Adrenal gland (tissue), 12 donors: ENCODE data around the gene PSMB7. TPM values are rescaled to one million over a fixed set of nuclear protein-coding genes. Genes with fewer than 3 reads are reported as not detected.

Source experiments
- DNase-seq, 7 donors: peaks; one replicate each; pipeline ENCODE4 v3.0.0-alpha.2; 2019 to 2020
- H3K27ac ChIP-seq, 5 donors: fragments of 200-600 bp; sonication (generic) in 4 of 5; 1 replicate in 3 of 5; 2 replicates in 2 of 5; pipeline versions ENCODE4 v1.5.1 to v1.8.0; 2016 to 2020; ENCODE audit warnings: mild to moderate bottlenecking in 1 of 5
- H3K27me3 ChIP-seq: fragments of 200-600 bp; 2 replicates; pipeline ENCODE4 v1.8.0; 2021
- H3K36me3 ChIP-seq, 2 donors: fragments of 200-600 bp; replicated peaks in 1 of 2; 1 replicate in 1 of 2; 2 replicates in 1 of 2; pipeline versions ENCODE4 v1.5.1 to v1.8.0; 2018 to 2022
- H3K4me1 ChIP-seq, 2 donors: fragments of 200-600 bp; replicated peaks in 1 of 2; 1 replicate in 1 of 2; 2 replicates in 1 of 2; pipeline versions ENCODE4 v1.5.1 to v1.8.0; 2018 to 2021
- H3K4me3 ChIP-seq, 4 donors: fragments of 200-600 bp; sonication (generic) in 3 of 4; one replicate each; pipeline ENCODE4 v1.5.1; 2016 to 2018
- H3K9me3 ChIP-seq, 3 donors: fragments of 200-600 bp; sonication (generic) in 1 of 3; replicated peaks in 1 of 3; 1 replicate in 2 of 3; 2 replicates in 1 of 3; pipeline versions ENCODE4 v1.5.1 to v1.8.0; 2016 to 2021
- POLR2A ChIP-seq, 2 donors: fragments of 450-650 bp; IDR thresholded peaks; one replicate each; pipeline ENCODE4 v1.6.1; 2017; ENCODE audit warnings: antibody characterized with exemption in 2 of 2, mild to moderate bottlenecking in 2 of 2, moderate library complexity in 1 of 2
- WGBS, 4 donors: extraction: QIAGEN DNeasy Blood & Tissue Kit in 2 of 4; methylation state at CpG; one replicate each; pipeline versions ENCODE4 v1.1.5 to v1.1.7; 2013 to 2017; 5-methylcytosine and 5-hydroxymethylcytosine counted together
- intact Hi-C, 2 donors: fragments of 100-400 bp; cut with DNase I; formaldehyde crosslinking; loops; one replicate each; pipeline versions ENCODE4 v1.14.1 to v1.15.0; 2022 to 2023
- polyA plus RNA-seq, 3 donors: library from polyadenylated mRNA; stranded (reverse); fragments of 200-250 nt in 2 of 3; fragments of 350-450 nt in 1 of 3; fragmentation: Illumina TruSeq in 1 of 3; extraction: RNeasy Lipid Tissue Mini Kit (QIAGEN cat#74804) in 1 of 3; gene quantifications; one replicate each; pipeline ENCODE4 v1.2.3, GENCODE V29; 2013 to 2014
- total RNA-seq, 9 donors: library from RNA; depleted of rRNA in 4 of 9; stranded (reverse); fragments of >200 nt in 4 of 9; fragments of 120-200 nt in 1 of 9; fragmentation: NEBNext Ultra II Directional in 1 of 9; extraction: Animal tissue kit (Norgen Biotek cat#: 25700) in 1 of 9; gene quantifications; one replicate each; pipeline versions ENCODE4 v1.1.0 to v1.2.4, GENCODE V29; 2013 to 2023
- TF ChIP-seq, protein P1 (sequence below), 6 experiments: fragments of 450-650 bp in 4 of 6; fragments of 200-600 bp in 2 of 6; sonication (generic) in 1 of 6; IDR thresholded peaks; 1 replicate in 5 of 6; 2 replicates in 1 of 6; pipeline versions ENCODE4 v1.5.1 to v1.8.0; 2016 to 2021; ENCODE audit warnings: antibody characterized with exemption in 6 of 6, mild to moderate bottlenecking in 2 of 6, moderate library complexity in 1 of 6
- donor health status: healthy with polysubstance abuse.
- donor health status: Bipolar disorder and iron deficiency.
- donor health status: DM: yes; HTN: yes; CAD: no.
- donor health status: DM: no; HTN: no; CAD: no.
- donor health status: DM: no; HTN: no; CAD: no.
- donor health status: DM: yes; HTN: yes; CAD: no.

PSMB7 gene
- total and polyA plus RNA-seq, 12 donors = 107 to 427 (median 178) TPM

DNA sequence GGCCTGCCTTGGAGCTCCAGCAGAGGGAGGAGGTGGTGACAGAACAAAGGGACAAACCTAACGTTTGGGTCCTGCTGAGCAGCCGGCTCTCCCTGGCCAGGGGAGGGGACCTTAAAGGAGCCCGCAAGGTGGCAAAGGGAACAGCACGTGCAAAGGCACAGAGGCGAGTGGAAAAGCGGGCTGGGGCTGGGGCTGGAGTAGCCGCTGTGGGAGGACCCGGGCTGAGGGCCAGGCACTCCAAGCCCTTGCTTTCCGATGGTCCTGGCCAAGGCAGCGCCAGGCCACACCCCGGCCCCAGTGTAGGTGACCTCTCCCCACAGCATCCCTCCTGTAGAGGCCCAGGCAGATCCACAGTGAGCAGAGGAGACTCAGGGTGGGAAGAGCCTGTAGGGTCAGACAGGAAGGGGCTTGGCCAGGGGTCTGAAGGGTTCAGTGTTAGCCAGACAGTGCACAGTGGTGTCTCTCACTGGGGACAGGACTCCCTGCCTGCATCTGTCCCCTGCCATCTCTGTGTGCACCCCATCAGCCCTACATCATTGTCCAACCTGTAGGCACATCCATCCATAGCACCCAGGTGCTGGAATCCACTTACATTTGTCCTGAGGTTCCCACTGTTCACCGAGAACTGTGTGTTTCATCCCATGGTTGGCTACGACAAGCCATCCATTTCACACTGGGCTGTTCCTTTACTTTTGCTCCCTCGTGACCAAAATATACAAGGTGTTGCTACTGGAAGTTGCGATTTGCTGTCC is 80.5 kb downstream of the PSMB7 start:
- WGBS, 4 donors = 86 to 92% (median 90%) methylated on average over 15 of the region's 15 CpGs
- TF ChIP-seq POLR2A (IDR thresholded peaks at IDR 0.05) = no peak
- TF ChIP-seq, protein P1, sequence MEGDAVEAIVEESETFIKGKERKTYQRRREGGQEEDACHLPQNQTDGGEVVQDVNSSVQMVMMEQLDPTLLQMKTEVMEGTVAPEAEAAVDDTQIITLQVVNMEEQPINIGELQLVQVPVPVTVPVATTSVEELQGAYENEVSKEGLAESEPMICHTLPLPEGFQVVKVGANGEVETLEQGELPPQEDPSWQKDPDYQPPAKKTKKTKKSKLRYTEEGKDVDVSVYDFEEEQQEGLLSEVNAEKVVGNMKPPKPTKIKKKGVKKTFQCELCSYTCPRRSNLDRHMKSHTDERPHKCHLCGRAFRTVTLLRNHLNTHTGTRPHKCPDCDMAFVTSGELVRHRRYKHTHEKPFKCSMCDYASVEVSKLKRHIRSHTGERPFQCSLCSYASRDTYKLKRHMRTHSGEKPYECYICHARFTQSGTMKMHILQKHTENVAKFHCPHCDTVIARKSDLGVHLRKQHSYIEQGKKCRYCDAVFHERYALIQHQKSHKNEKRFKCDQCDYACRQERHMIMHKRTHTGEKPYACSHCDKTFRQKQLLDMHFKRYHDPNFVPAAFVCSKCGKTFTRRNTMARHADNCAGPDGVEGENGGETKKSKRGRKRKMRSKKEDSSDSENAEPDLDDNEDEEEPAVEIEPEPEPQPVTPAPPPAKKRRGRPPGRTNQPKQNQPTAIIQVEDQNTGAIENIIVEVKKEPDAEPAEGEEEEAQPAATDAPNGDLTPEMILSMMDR (IDR thresholded peaks at IDR 0.05) = no peak
- no peaks in the 10 kb centered on the region for H3K27me3 ChIP-seq
- H3K27ac ChIP-seq = no peak overlapping the region
- peaks cover 0 to 10% of the 10 kb centered on the region in 2 donors for H3K36me3 ChIP-seq
- intact Hi-C loops = no loop called here
- H3K9me3 ChIP-seq = no peaks in the 10 kb centered on the region
- no peaks in the 10 kb centered on the region for H3K4me1 ChIP-seq
- no peak overlapping the region for H3K4me3 ChIP-seq
- no peak for DNase-seq

DNA sequence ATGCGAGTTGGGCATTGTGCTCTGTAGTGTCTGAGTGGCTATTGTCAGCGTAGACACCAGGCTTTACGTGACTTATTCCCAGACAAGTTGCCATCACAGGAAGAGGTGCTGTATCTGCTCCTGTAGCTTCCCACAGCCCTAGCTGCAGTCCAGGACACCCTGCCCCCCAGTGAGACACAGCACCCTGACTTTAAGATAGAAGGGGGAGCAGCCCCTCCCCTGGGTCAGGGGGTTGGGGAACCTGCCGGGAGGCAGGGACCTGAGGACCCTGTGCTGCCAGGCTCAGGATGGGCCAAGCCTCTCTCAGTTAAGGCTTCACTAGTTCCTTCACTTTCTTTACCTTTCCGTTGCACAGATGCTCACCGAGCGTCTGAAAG is 82.1 kb downstream of the PSMB7 start:
- Histone ChIP-seq H3K4me1 (no peaks in the 10 kb centered on the region), H3K36me3 (peaks cover 0 to 16% of the 10 kb centered on the region in 2 donors), H3K27me3 (no peaks in the 10 kb centered on the region), H3K27ac (no peak overlapping the region), H3K4me3 (no peak overlapping the region), H3K9me3 (no peaks in the 10 kb centered on the region)
- TF ChIP-seq POLR2A (IDR thresholded peaks at IDR 0.05) = no peak
- TF ChIP-seq, protein P1 (IDR thresholded peaks at IDR 0.05) = no peak
- 91 to 94% (median 93%) methylated on average over 5 to 7 of the region's 7 CpGs for WGBS, 4 donors
- DNase-seq = no peak
- intact Hi-C loops = no loop called here

DNA sequence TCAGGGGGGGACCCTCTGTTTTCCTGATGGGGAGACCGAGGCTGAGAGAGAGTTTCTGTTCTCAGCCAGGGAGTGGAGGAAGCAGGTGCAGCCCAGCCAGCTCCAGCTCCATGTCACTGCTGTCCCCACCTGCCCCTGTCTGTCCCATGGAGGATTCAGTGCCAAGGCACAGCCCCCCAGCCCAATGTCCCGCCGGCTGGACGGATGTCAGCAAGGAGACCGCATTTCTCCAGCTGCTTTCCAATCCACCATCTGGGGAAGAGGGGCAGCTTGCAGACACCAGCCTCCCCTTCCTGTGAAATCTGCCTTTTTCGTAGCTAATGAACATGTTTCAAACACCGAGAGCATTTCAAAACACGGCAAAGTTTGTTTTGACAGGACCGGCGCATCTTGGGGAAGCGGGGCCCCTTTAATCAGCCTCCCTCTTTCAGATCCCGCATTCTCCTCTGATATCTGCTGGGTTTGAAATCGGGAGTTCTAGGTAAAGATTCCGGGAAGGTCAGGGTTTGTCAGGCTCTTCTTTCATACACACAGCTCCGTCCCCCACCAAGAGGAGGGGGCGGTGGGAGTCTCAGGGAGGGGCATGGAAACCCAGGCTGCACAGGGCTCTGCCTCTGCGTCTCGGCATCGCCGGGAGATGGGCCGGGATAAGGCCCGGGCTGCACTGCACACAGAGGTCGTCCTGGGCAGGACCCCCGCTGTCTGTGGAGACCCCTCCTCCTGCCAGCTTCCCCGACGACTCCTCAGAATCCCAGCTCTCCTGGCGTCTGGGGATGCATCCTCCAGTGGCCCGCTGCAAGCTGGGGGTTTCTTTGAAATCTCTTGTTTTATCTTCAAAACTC is 82.7 kb downstream of the PSMB7 start:
- Histone ChIP-seq H3K36me3 (peaks cover 0 to 16% of the 10 kb centered on the region in 2 donors), H3K27ac (no peak overlapping the region)
- 71 to 78% (median 75%) methylated on average over 17 to 28 of the region's 28 CpGs for WGBS, 4 donors

DNA sequence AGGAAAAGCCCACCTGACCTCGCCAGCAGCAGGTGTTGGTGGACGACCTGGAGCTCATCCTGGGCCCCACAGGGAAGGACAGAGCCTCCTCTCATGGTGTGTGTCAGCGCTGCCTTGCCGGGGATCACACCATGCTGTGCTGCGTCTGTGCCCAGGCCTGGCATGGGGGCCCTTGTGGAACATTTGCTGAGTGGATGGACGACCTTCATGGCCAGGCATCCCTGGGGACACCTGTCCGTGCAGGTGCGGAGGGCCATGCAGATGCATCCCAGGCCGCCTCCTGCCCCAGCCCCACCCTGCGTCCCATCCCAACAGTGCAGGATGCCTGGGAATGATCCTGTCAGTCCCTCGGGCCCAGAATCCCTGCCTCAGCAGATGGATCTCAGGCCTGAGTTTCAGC is 83.7 kb downstream of the PSMB7 start:
- TF ChIP-seq, protein P1 (IDR thresholded peaks at IDR 0.05) = no peak
- no peak for TF ChIP-seq POLR2A (IDR thresholded peaks at IDR 0.05)
- H3K9me3 ChIP-seq = no peaks in the 10 kb centered on the region
- no peaks in the 10 kb centered on the region for H3K27me3 ChIP-seq
- peaks cover 0 to 20% of the 10 kb centered on the region in 2 donors for H3K36me3 ChIP-seq
- intact Hi-C loops = no loop called here
- 57 to 90% (median 82%) methylated on average over 1 to 11 of the region's 11 CpGs for WGBS, 4 donors
- H3K4me1 ChIP-seq = no peaks in the 10 kb centered on the region
- H3K4me3 ChIP-seq = no peak overlapping the region
- H3K27ac ChIP-seq = no peak overlapping the region
- DNase-seq = no peak

More for the DNA sequence above, 82.7 kb downstream of the PSMB7 start:
- no peak for DNase-seq
- no peaks in the 10 kb centered on the region for H3K9me3 ChIP-seq
- H3K4me1 ChIP-seq = no peaks in the 10 kb centered on the region
- H3K4me3 ChIP-seq = no peak overlapping the region
- no peaks in the 10 kb centered on the region for H3K27me3 ChIP-seq
- TF ChIP-seq, protein P1 (IDR thresholded peaks at IDR 0.05) = no peak
- no peak for TF ChIP-seq POLR2A (IDR thresholded peaks at IDR 0.05)
- intact Hi-C loops = no loop called here
